Activated CD8-positive, alpha-beta memory T cell treated with anti-CD3 and anti-CD28 coated beads for 24 hours (primary cell): ENCODE measurements around the gene FGG.
"Not testable (repeated sequence)": the region's sequence is repeated elsewhere in the genome, so short reads cannot be mapped to it uniquely, and the experiment has no call there.

Experiments
- DNase-seq: peaks from one replicate; pipeline ENCODE4 v3.0.0-alpha.2; 2020

FGG gene

DNA sequence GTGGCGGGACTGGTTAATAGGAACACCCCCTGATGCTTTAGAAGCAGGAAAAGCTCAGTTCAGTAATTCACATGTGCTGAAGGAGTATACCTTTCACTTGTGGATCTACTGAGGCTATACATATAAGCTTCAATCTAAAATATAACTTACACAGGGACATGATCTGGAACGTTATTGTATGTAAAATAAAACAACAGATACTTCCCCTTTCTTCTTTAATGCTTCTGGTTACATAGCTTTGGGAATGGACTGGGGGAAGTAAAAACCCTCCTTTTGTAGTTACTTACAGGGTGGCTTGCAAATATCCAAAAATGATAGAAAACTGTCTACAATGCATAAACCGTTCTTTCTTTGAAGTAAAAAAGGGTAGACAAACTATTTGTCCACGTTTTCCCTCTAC, 1.9 kb downstream of the FGG start:
- no peak for DNase-seq

DNA sequence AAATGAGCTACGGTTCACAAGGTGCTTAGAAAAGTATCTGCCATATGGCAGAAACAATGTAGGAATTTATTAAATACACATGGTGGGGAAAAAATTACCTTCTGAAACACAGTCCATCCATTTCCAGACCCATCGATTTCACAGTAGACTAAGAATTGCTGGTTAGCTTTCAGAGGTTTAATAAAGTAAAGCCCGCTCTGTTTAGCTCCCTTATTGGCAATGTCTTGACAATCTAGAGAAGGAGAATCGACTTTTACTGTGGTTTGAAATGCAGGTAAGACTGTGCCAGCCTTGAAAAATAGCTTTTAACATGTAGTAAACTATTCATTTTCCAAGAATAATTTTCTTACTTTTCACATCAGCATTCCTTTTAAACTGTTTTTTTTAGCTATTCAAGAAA, 2.9 kb downstream of the FGG start:
- DNase-seq, result no peak

DNA sequence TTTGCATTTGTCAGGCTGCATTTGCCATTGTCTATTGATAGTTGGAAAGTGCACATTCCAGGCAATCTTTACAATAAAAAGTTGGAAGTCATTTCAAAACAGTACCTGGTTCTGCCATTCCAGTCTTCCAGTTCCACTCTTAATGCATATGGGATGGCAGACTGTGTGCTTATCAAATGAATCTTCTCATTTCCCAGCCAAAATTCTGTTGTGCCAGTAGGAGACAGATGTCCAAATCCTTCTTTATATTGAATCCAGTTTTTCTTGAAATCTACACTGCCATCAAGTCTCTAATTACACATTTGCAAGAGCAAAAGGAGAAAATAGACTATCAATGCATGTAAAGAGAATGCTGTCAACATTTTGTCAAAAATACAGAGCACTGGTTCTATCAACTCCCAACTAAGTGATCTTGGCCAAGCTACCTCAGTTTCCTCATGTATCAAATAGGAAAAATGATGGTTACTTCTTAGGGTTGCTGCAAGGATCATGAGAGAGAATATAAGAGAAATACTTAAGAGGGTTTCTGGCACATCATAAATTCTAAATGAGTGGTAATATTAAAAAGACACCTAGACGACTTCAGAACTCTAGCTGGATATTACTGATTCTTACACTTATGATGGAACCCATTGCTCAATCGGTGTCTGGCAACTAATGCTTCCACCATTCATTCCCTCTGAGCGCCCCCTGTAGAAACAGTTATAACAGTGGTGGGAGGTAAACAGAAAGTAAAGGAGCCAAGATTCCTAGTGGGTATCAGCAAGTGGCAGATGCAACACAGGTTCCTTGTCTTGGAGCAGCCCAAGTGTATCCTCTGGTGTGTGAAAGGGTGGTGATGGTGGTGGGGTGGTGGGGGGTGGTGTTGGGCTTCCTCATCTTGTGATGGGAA, 3.8 kb downstream of the FGG start:
- no peak for DNase-seq

DNA sequence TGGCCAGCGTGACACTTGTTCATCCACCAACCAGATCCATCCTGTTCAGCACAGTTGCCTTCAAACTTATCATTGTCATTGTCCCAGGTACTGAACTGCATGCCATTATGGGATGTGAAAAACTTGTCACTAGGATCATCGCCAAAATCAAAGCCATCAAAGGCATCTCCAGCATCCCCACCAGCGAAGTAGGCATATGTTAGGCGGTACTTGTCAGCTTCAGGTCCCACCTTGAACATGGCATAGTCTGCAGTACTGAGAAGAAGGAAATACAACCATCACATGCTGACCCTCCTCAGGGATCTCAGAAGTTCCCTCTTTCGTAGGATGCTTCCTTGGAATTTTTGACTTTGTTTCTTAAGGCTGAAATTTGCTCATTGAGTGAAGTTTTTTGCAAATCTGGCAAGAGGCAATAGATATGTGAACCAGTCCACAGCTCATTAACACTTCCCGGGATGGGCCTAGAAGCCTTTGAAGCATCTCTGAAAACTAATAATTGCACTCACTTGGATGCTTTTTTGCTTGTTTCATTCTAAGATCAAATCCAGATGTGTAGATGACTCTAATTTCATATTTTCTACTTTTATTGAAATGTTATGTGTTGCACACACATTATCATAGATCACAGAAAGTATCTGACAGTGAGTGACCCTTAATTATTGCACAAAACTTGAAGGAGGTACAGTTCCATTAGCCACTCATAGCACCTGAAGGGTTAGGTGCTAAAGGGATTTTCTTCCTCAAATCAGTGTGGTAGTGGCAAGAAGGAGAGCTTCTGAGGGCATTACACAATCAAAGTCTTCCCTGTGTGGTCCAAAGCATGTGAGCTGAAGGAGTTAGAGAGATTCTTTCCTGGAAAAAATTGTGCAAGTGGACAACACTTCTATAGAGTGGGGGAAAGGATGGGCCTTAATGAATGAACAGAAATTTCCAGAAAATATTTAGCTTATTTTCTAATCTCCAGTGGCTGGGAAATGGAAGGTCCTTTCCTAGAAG, 5.4 kb downstream of the FGG start:
- DNase-seq, result no peak

DNA sequence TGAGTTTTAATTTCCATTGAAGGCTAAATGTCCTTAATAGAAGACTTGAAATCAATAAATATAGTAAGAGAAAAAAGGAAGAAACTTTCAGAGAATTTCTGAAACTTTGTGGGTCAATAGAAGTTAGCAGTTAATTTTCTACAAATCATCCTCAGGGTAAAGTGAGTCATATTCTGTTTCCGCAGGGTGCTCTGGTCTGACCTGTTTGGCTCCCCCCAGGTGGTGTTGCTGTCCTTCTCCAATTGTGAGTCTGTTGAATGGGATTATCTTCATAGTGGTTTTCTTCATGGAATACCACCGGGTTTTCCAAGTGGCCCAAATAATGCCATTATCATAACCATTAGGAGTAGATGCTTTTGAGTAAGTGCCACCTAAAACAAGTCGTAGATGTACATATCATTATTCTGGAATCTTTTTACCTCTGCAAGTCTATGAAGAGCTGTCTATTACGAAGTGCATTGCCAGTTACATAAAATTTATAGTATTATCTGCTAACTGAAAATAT, 7.7 kb downstream of the FGG start:
- DNase-seq, result no peak

DNA sequence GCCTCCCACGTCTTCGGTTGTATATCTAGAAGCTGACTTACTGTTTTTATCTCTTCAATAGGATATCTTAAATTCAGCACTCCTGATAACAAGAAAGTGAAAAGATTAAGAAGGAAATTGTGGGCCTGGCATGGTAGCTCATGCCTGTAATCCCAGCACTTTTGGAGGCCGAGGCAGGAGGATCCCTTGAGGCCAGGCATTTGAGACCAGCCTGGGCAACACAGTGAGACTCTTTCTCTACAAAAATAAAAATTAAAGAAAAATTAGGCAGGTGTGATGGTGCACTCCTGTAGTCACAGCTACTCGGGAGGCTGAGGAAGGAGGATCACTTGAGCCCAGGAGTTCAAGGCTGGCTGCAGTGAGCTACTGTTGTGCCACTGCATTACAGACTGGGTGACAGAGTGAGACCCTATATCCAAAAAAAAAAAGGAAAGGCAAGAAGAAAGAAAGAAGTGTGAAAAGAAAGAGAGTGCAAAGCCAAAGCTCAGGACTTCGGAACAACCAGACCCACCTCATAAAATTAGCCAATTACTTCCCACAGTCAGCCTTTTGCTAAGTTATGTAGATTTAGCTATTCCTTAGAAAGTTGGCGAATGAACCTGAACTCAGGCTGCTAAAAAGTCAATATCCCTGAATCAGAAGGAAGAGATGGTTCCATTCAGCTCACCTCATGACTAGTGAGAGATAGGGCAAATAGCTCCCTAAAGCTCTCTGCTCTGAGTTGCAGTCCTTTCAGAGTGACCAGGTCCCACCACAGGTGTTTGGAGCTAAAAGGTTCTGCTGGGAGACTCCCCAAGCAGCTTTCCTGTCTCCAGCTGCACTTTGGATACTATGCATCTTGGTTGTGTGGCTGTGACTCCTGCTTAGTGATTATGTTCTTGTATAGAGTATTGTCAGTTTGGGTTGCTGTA, 9.2 kb downstream of the FGG start:
- no peak for DNase-seq

- no peak for DNase-seq
These were observed 9.9 kb downstream of the FGG start for GRCh38 chr4:154602404-154603020.

GRCh38 chr4:154597798-154598774, 14.4 kb downstream of the FGG start:
- no peak for DNase-seq

- DNase-seq, result not testable (repeated sequence)
These were observed 15.2 kb downstream of the FGG start for GRCh38 chr4:154597281-154597680.

GRCh38 chr4:154595807-154596206, 16.6 kb downstream of the FGG start:
- no peak for DNase-seq

DNA sequence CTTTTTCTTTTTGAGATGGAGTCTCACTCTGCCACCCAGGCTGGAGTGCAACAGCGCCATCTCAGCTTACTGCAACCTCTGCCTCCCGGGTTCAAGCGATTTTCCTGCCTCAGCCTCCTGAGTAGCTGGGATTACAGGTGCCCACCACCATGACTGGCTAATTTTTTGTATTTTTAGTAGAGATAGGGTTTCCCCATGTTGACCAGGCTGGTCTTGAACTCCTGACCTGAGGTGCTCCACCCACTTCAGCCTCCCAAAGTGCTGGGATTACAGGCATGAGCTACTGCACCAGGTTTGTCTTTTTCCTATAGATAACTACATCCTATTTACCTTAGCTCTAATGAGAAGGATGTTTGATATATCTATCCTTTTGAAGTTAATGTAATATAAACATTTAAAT, 18.1 kb downstream of the FGG start:
- DNase-seq, result not testable (repeated sequence)

- DNase-seq, result no peak
These were observed 18.6 kb downstream of the FGG start for GRCh38 chr4:154593868-154594267.

DNA sequence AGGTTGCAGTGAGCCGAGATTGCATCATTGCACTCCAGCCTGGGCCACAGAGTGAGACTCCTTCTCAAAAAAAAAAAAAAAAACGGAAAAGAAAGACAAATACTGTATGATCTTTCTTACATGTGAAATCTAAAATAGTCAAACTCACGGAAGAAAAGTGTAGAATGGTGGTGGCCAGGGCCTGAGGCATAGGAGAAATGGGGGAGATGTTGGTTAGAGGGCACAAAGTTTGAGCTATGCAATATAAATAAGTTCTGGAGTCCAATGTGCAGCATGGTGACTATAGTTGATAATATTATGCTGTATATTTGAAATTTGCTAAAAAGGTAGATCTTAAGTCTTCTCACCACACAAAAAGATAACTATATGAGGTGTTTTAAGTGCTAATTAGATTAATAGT, 20.6 kb downstream of the FGG start:
- DNase-seq, result no peak

DNA sequence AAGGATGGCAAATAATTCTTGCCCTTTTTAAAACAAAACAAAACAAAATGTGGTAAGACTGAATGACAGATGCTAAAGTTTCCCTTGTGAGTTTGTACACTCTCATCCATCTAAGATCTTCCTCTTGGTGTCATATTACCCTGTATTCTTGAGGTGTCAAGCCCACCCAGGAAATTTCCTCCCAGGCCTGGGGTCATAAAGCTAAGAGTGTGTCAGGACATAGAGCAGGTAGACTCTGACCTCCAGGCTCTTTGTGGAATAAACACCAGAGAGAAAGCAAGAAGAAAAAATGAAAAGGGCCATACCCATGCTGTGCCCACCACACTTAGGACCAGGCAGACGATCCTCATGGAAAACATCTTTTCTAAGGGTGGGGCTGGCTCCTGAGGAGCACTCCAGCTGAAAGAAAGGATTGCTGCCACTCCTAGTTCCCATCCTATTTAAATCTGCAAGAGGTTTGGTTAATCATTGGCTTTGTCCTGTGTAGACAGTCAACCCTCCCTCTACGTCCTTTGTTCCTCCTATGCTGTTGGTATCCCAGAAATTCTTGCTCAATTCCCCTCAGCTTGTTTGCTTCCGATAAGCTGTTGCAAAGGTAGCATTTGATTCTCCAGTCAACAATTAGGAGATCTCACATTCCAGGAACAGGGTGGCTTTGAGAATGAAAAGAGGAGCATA, 22.0 kb downstream of the FGG start, which contains the start of gene FGA:
Gene FGA (minus strand): TSS at position 414 of the 678 bp plus-strand sequence. CDS start 55 bp downstream, at position 359.
- DNase-seq, result no peak

- DNase-seq, result no peak
These were observed 22.9 kb downstream of the FGG start for GRCh38 chr4:154589296-154590197.

GRCh38 chr4:154588198-154588597, 24.3 kb downstream of the FGG start:
- no peak for DNase-seq

DNA sequence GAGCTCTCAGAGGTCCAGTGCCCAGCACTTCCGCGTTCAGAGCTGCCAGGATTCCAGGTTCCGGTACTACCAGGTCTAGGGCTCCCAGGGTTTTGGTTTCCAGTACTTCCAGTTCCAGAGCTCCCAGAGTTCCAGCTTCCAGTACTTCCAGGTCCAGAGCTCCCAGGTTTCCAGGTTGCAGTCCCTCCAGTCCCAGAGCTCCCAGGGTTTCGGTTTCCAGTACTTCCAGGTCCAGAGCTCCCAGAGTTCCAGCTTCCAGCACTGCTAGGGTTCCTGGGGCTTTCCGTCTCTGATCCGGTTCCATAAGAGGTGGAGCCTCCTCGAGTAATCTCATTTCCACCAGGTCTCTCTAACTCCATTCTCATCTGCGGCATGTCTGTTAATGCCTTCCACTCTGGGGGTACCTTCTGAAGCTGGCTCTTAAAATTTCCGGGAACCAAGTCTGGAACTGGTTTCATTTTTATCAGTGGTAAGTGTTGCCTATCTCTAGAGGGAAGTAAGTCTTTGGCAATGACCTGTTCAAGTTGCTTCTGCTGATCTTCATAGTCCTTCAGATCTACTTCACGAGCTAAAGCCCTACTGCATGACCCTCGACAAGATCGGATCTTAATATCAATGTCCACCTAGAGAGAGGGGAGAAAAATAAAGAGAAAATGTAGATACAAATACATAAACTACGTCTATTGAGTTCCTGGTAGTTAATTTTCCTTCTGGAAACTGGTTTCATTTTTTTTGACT, 26.0 kb downstream of the FGG start:
- DNase-seq, result no peak
